HG03378 (cell line): ENCODE measurements around the gene SMG1.
A peak's percentile ranks its signal among the peaks of the same experiment; 100 is the strongest.
"Not testable (repeated sequence)": the region's sequence is repeated elsewhere in the genome, so short reads cannot be mapped to it uniquely, and the experiment has no call there.

Experiments
- ATAC-seq: cut with Tn5 transposase; IDR thresholded peaks from one replicate; pipeline ENCODE4 v1.9.1; 2021; ENCODE audit warnings: mild to moderate bottlenecking, moderate library complexity; ENCODE audit not compliant: unreplicated experiment

Gene SMG1

DNA sequence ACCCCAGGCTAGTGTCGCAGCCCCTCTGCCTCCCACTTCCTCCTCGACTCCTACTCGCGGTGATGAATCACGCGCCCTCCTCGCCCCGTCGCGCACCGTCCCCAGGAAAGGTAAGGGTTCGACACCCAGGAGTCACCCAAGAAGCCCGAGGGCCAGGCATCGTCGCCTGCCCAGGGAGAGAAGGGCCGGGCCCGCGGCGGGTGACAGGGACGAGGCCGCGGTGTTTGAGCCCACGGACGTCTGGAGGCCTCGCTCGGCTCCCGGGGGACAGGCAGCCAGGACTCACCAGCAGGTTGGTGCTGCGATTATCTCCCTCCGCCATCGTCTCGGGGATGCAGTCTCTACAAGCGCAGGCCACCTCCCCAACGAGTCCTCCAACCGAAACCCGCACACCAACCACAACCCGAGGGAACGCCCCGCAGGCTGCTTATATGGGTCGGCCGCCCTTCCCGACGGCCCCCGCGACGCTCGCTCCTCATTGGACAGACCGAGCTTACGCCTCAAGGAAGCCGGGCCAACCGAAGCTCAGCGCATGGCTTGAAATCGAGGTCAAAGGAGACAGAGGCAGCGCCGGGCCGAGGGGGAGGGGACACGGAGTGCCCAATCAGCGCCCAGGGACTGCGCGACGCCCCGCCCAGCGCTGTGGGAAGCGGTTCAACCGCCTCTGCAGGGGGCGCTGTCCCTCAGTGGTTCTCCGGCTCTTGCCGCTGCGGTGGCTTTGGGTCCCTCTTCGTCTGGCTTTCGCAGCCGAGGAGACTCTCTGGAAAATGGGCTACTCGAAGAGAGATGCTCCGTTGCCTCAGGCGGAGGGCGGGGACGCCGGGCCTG, 124.8 kb downstream of the SMG1 start, which contains the start of gene ARL6IP1:
TSS of gene ARL6IP1 (minus strand) at position 405 of the 828 bp plus-strand sequence. CDS start at position 322, 83 bp downstream.
- peak; percentile 83 for ATAC-seq

DNA sequence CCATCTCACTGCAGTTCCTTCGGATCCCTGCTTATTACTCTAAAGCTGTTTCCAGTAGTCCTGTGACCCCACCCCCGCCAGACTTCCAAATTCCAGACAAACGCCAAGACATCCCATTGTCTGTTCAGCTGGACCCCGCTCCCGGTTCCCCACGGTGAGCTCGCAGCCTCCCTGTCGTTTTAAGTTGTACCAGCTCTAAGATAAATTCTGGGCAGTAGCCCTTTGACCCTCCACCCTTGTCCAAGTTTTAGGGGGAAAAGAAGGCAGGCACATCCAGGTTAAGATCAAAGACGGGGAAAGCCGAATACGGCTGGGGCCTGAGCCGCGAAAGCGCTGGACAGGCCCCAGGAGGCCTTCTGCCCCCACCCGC, 125.4 kb downstream of the SMG1 start:
- no peak for ATAC-seq

DNA sequence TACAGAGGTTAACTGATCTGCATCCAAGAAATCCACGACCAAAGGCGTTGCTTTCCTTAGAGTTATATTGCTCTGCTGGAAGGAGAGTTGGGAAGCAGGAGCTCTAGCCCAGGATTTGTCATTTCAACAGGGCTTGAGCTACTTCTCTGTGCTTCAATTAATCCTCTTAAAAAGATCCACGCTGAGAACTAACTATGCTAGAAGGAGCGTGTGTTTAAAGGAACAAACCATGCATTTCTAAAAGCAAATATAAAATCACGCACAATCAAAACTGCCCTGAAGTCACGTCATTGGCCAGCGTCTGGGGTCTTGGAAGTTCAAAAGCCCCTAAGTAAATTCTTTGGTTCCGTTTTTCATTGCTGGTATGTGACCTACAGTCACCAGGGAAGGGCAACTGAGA, 125.9 kb downstream of the SMG1 start:
- ATAC-seq, result no peak

DNA sequence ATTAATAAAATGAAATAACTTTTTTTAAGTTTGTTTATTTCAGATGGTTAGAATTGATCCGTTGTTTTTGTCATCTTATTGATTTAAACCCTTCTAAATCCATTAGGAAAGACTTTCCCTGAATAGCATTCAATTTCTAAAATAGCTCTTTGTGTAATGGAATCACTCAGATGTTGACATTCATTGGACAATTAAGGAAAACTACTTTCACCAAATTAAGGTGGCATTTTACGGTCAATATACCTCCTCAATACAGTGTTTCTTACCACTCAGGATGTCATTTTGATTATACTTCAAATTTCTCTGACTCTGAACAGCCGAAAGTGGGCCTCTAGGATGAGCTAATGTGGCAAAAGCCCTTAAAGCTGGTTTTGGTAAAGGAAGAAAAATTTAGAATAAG, 126.7 kb downstream of the SMG1 start:
- no peak for ATAC-seq

DNA sequence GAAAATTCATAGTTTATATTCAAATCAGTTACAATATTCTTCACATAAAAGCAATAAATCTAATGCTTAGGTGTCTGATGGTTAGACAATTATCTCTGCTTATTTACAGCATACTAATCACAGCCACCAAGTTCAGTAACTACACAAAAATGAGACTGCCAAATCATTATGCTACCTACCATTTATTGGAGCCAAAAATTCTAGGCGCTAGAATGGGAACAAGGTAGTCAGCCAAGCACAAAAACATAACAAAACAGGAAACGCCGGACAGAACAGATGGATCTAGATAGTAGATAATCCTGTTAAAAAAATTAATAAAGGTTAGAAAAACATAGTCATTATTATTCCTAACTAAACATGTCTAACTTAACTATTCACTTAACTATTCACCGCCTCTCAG, 128.5 kb downstream of the SMG1 start:
- ATAC-seq, result no peak

DNA sequence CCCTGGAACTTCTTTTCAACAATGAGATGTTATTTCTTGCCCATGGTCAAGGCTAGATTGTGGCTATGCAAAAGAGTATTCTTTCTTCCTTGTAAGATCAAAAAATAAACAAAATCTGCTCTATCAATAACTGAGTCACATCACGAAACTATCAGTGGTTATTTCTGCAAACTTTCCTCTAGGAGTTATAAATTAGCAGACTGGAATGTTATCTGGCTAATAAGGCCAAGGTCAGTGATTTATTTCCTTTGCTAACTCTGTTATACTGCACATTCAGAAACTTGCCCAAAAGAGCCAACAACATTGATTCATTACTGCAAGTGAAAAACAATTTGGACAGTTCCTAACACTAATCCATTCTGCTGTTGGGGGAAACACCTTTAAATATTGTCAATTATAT, 129.8 kb downstream of the SMG1 start:
- no peak for ATAC-seq

DNA sequence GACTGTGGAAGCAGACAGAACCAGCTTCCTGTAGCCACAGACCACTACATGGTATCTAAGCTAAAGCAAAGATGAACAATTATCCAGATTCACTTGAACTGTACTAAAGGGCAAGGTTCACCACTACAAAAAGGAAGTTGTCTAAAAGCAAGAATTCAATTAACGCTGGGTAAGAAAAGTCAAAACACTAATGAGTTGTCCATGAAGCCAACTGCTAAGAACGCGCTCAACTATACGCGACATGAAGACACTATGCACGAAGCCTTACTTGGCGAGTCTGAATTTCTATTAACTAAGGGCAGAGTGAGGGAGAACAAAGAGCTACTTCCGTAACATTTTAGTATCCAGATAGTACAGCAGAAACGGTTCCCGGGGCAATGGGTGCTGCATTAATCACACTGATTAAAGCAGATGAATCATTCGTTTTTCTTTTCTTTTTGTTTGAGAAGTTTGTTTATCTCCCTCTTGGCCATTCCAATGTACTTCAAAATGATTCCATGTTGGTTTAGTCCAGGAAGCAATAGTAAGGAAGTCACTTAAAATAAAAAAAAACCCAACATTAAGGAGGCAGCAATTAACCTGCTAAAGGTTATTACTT, 133.3 kb downstream of the SMG1 start:
- ATAC-seq, result no peak

DNA sequence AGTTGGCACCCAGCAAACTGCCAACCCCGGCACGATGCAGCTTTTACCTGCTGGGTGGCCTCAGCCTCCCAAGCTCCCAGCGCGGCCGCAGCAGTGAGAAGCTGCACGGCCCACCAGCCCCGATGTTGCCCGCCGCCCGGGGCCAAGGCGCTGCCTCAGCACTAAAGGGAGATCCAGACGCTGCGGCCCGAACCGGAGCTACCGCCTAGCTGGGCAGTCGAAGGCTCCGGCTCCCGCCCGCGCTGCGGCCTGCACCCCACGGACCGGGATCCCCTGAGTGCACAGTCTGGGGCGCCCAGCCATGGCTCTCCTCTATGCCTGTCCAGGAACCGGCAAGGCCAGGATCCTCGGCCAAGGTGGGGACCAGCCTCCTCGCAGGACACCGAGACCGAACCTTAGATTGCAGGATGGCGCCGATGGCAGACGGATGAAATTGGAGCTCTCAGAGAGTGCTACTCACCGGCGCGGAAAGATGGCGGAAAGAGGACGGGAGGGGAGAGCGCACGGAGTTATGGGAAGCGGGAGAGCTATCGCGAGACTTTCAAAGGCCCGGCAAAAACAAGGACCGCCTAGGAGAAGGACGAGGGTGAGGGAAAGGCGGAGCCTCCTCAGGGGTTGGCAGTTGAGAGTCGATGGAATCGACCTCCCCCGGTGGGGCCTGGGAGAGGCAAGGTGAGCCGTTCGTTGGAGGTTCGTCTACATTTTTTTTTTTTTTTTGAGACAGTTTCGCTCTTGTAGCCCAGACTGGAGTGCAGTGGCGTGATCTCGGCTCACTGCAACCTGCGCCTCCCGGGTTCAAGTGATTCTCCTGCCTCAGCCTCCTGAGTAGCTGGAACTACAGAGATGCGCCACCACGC, 136.1 kb downstream of the SMG1 start, which contains the start of gene RPS15A:
TSS of gene RPS15A (minus strand) at position 485 of the 857 bp plus-strand sequence. CDS start 1,221 bp downstream, outside the sequence.
- peak; percentile 81 for ATAC-seq

DNA sequence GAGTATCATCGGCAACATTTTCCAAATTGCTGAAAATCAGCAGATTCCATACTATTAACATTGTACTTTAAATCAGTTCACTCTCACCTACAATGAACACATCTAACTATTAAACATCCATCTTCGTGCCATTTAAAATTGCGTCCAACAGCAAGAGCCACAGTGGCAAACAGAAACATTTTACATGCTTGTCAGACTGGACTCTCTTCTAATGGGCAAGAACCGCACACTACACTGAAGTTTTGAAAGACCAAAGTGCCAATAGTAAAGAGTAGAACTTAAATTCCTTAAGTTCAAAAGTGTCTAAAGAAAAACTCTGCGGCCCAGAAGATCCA, 136.7 kb downstream of the SMG1 start:
- ATAC-seq, result no peak

DNA sequence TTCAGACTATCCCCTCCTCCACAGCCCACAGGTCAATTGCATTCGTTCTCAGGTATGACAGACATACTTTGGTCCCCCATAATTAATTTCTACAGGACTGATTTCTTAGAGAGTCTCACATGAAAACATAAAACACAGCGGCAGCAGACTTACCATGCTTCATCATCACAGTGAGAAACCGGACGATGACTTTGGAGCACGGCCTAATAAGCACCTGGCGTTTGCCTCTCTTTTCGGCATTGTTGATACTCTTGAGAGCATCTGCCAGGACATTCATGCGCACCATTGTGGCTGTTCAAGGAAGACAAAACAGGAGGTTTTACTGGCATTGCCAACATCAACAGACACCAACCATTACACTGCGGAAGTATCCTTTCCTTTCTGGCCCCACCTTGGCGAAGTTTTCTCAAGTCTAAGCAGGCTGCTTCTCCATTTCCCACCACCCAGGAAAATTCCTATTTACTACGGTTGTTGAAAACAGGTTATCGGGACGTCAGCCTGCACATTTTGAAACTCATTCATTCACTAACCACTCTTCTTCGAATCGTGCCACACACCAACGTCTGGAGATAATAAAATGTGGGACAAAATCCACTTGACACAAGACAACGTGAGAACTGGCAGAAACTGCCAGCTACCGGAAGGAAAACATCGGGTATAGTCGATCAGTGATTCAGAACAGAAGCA, 137.2 kb downstream of the SMG1 start:
- no peak for ATAC-seq

DNA sequence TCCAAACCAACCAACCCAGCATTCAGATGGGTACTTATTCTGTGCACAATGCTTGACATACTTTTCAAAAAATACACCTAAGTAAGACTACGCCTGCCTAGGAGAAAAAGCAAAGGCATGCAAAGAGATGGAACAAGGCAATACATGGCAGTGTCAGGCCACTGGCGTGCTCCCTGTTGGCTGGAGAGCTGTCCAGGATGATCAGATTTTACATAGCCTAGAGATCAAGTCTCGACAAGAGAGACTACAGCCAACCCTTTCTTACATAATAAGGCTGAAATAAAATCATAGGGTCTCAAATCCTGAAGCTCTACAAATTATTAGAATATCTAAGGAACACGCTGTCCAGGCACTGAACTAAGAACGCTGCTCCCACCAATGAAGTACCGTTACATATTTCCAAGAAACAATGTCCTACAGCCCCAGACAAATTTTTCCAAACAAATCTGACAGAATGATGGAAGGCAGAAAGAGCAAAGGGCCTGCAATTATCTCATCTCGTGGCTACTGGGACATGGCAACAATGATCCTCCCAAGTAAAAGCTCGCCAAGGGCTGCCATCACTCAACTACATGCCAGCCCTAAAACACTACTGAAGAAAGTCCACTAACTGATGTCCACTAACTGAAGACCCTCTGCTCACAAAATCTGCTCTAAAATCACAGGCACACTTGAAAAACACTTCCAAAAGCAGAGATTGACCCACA, 141.1 kb downstream of the SMG1 start:
- ATAC-seq, result no peak

DNA sequence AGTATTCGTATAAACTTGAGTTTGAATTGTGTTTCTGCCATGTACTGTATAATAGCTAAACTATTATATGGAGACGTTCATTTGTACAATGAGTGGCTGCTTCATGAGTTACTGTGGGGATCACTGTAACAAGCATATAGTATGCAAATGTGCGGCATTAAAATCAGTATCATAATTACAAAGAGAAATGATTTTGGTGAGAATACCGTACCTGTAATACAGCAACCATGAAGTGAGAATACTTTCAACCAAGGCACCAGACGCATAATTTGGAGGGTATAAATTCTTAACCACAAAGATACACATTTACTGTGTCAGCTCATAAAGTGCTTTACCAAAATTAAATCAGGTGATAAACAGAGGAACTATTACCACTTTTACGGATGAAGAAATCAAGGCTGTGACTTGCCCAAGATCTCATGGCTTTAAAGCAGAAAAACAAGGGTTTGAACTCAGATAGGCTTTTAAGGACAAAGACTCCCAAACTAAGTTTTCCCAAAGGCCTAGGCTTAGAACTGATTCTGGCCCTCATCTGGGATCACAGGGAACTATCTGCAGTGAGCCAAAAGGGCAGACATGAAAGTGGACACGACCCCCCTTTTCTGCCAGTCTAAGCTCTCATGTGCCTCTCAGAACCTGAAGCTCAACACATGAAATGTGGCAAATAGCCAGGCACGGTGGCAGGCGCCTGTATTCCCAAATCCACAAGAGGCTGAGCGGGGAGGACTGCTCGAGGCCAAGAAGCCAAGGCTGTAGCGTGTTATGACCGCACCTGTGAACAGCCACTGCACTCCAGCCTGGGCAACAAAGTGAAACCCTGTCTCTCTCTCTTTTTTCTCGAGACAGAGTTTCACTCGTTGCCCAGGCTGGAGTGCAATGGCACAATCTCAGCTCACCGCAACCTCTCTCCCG, 142.5 kb downstream of the SMG1 start:
- ATAC-seq, result no peak

DNA sequence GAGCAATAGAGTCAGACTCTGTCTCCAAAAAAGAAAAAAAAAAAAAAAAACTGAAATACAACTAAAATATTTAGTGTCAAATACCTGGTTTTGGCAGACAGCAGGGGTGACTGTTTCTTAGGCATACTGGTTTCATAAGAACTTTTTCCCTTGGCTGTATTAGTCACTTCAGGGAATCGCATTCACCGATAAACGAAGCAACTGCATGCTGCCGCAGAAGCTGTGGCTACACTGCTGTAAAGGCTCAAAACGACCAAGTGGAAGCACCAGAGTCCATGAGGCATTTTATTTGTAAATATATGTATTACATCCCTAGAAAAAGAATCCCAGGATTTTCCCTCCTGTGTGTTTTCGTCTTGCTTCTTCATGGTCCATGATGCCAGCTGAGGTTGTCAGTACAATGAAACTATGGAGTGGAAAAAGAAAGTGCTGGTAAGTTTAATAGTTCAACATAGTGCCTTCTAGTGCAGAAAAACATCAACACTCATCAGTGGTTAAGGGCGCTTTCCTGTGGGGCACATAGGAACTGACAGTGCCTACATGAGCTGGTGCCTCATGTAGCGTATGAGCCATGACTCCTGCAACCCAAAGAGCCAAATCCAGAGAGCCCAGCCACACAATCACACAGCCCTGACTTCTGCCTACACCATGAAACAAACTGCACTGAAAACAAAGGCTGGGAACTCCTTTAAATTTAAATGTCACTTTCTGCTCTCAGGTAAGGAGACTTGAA, 143.3 kb downstream of the SMG1 start:
- ATAC-seq, result no peak

DNA sequence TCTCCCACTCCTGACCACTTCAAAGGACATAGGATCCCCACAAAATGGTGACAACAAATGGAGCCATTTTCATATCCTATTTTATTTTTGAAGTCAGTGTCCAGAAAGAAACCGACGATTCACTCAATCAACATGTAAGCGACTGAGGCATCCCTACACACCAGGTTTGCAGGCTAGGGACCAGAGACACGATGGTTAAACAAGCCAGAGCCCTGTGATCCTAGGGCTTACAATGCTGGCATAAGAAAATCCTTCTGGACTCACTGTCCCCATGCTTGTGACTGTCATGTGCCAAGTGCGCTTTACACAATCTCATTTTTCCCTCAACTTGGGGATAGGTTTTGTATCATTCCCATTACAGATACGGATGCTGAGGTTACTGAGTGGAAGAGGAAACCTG, 145.0 kb downstream of the SMG1 start:
- not testable (repeated sequence) for ATAC-seq

DNA sequence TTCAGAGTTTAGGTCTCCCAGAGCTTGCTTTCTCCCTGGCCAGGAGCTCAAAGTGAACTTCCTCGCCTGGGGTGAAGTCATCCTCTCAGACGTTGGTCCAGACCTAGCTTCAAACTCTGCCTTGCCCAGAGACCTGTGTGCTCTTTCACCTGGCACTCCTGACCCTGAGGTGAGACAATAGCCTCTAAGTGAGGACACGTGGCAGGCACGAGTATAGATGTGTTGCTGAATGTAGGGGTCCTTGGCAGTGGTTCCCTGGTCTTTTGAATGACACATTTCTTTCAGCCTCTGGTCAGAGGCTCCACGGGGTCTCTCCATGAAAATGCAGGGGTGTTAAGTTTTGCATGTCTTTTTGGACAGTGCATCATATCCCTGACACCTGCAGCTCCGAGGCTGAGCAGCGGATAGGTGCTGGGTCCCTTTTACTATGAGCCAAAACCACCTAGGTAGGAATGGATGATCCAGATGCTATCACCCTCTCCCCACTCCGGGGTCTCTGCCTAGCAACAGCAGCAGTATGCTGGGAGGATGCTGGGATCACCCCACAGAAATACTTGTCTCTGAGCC, 145.7 kb downstream of the SMG1 start:
- not testable (repeated sequence) for ATAC-seq

DNA sequence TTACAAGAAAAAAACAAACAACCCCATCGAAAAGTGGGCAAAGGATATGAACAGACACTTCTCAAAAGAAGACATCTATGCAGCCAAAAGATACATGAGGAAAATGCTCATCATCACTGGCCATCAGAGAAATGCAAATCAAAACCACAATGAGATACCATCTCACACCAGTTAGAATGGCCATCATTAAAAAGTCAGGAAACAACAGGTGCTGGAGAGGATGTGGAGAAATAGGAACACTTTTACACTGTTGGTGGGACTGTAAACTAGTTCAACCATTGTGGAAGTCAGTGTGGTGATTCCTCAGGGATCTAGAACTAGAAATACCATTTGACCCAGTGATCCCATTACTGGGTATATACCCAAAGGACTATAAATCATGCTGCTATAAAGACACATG, 148.5 kb downstream of the SMG1 start:
- ATAC-seq, result not testable (repeated sequence)

DNA sequence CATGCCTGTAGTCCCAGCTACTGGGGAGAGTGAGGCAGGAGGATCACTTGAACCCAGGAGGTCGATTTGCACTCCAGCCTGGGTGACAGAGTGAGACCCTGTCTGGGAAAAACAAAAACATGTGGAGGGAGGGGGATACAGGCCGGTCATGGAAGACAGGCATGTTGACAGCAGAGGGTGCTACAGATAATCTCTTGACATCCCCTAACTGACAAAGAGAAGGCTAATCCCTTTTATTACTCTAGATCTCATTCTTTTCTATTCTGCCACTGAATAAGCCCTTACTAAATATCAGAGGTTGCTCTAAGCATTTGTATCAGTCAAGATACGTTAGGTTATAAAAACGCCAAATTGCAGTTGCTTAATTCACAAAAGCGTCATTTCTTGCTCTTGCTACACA, 149.9 kb downstream of the SMG1 start:
- ATAC-seq, result not testable (repeated sequence)

DNA sequence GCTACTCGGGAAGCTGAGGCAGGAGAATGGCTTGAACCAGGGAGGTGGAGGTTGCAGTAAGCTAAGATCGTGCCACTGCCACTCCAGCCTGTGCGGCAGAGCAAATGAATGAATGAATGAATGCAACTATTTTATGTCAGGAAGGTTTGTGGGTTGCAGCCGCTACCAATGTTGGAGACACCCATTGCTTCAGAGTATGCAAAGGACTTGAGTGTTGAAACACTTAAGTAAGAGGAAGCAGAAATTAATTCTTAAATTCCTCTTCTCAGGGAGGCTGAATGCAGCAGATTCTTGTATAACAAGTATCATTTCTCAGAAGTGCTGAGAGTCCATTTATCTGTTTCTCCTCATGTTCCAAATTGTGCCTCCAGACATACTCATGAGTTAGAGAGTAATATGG, 151.6 kb downstream of the SMG1 start:
- ATAC-seq, result not testable (repeated sequence)
